ENCODE data around the gene FKBP1A.

DNA sequence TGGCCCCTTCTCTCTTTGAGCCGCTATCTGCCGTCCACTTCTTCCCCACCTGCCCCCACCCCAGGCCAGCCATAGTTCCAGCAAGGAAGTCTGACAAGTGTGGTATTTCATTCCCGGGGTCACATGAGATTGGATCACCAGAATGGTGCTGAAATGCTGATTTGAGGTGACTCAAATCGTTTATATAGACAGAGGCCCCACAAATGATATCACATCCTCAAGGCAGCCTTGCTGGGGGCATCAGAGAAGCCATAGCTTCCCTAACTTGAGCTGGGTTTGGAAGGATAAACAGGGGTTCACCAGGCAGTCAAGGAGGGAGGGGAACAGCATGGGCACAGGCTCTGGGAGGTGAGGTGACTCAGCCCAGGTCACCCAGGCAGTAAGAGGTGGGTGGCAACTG is 73.8 kb downstream of the FKBP1A start:
- TF ChIP-seq, protein P1, sequence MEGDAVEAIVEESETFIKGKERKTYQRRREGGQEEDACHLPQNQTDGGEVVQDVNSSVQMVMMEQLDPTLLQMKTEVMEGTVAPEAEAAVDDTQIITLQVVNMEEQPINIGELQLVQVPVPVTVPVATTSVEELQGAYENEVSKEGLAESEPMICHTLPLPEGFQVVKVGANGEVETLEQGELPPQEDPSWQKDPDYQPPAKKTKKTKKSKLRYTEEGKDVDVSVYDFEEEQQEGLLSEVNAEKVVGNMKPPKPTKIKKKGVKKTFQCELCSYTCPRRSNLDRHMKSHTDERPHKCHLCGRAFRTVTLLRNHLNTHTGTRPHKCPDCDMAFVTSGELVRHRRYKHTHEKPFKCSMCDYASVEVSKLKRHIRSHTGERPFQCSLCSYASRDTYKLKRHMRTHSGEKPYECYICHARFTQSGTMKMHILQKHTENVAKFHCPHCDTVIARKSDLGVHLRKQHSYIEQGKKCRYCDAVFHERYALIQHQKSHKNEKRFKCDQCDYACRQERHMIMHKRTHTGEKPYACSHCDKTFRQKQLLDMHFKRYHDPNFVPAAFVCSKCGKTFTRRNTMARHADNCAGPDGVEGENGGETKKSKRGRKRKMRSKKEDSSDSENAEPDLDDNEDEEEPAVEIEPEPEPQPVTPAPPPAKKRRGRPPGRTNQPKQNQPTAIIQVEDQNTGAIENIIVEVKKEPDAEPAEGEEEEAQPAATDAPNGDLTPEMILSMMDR (IDR thresholded peaks at IDR 0.05; ENCODE audit: low read depth, low read length), result no peak
- TF ChIP-seq POLR2A (IDR thresholded peaks at IDR 0.05; ENCODE audit: extremely low read depth, insufficient read length), result no peak
